ENCODE data around the gene OR7E24. TPM values are rescaled to one million over a fixed set of nuclear protein-coding genes. Genes with fewer than 3 reads are reported as not detected.
"Not testable (repeated sequence)": the region's sequence is repeated elsewhere in the genome, so short reads cannot be mapped to it uniquely, and the experiment has no call there.

Gene OR7E24
- total RNA-seq = not detected

DNA sequence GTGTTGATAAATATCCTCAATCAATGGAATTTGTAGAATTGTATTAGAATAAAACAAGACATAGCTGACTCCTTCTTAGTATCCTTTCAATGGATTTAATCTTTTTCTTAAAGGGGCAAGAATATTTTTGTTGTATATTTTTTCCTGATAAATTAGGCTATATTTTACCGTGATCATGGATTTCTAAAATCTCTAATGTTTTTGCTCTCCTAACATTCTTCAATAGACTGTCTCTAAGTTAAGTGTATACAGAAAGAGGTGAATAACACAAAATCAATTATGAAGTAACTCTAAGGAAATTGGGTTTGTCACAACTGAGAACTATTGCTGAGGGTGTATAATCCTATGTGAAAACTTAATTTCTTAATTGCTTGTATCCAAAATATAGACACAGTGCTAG lies at the start of gene OR7E24:
Gene OR7E24 (plus strand): TSS at position 301 of the 400 bp plus-strand sequence. CDS start 114 bp downstream, outside the sequence.
- intact Hi-C loops (cut with micrococcal nuclease) = no loop called here
- POLR2A ChIA-PET = no interaction called here
- H3K9me3 Mint-ChIP-seq = no peaks in the 10 kb centered on the region
- no peaks in the 10 kb centered on the region for H3K4me1 Mint-ChIP-seq (ENCODE audit: low read depth)
- TF ChIP-seq, protein P1, sequence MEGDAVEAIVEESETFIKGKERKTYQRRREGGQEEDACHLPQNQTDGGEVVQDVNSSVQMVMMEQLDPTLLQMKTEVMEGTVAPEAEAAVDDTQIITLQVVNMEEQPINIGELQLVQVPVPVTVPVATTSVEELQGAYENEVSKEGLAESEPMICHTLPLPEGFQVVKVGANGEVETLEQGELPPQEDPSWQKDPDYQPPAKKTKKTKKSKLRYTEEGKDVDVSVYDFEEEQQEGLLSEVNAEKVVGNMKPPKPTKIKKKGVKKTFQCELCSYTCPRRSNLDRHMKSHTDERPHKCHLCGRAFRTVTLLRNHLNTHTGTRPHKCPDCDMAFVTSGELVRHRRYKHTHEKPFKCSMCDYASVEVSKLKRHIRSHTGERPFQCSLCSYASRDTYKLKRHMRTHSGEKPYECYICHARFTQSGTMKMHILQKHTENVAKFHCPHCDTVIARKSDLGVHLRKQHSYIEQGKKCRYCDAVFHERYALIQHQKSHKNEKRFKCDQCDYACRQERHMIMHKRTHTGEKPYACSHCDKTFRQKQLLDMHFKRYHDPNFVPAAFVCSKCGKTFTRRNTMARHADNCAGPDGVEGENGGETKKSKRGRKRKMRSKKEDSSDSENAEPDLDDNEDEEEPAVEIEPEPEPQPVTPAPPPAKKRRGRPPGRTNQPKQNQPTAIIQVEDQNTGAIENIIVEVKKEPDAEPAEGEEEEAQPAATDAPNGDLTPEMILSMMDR (IDR thresholded peaks at IDR 0.05) = no peak
- H3K36me3 Mint-ChIP-seq (ENCODE audit: low read depth) = no peaks in the 10 kb centered on the region
- CTCF ChIA-PET = no interaction called here
- DNase-seq = no peak
- H3K27ac Mint-ChIP-seq = no peak within 1 kb of the TSS
- H3K4me3 Mint-ChIP-seq = no peak within 1 kb of the TSS
- H3K27me3 Mint-ChIP-seq = peaks cover 6% of the 10 kb centered on the region
- no peak for ATAC-seq

DNA sequence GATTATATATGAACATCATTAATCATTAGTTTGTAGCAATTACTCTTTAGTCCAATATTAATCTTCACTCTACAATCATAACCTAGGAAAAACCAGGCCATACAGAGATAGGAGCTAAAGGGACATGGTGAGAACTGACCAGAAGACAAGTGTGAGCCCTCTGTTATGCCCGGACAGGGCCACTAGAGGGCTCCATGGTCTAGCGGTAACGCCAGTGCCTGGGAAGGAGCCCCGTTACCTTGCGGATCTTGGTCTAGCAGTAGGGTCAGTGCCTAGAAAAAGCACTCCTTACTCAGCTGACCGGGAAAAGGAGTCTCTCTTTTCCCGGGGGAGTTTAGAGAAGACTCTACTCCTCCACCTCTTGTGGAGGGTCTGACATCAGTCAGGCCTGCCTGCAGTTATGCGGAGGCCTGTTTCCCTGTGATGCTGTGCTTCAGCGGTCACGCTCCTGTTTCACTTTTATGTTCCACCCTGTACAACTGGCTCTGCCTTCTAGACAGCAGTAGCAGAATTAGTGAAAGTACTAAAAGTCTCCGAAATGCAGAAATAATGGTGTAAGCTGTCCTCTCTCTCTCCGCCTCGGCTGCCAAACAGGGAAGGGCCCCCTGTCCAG lies 45.1 kb upstream of the OR7E24 start:
- intact Hi-C loops (cut with micrococcal nuclease) = loop anchor here (10.0 kb wide), 1 partner anchor 229 kb away; the partner anchor contains the start of gene ZNF266
- CTCF ChIA-PET = interaction anchor here (0.5 to 3.2 kb wide), 23 partner anchors 9 to 514 kb away, joined by 3 to 9 read pairs (median 4); partner anchors contain the start of gene ZNF266
- H3K27me3 Mint-ChIP-seq = peaks cover 7% of the 10 kb centered on the region
- no peaks in the 10 kb centered on the region for H3K4me1 Mint-ChIP-seq (ENCODE audit: low read depth)
- ATAC-seq (peak; percentile 82), DNase-seq (peak; percentile 77)
- H3K9me3 Mint-ChIP-seq = no peaks in the 10 kb centered on the region
- H3K4me3 Mint-ChIP-seq = peak overlapping the region; percentile 26
- TF ChIP-seq, protein P1 (IDR thresholded peaks at IDR 0.05) = peak; percentile 96
- POLR2A ChIA-PET = interaction anchor here (0.7 kb wide), 1 partner anchor 65 kb away, joined by 3 read pairs; no protein-coding TSS in a partner anchor
- H3K36me3 Mint-ChIP-seq (ENCODE audit: low read depth) = no peaks in the 10 kb centered on the region
- H3K27ac Mint-ChIP-seq = no peak overlapping the region

- no peak within 1 kb of the TSS for H3K27ac Mint-ChIP-seq
- no peaks in the 10 kb centered on the region for H3K9me3 Mint-ChIP-seq
- intact Hi-C loops (cut with micrococcal nuclease) = no loop called here
- POLR2A ChIA-PET = no interaction called here
- CTCF ChIA-PET = no interaction called here
- no peaks in the 10 kb centered on the region for H3K36me3 Mint-ChIP-seq (ENCODE audit: low read depth)
- no peak within 1 kb of the TSS for H3K4me3 Mint-ChIP-seq
- H3K4me1 Mint-ChIP-seq (ENCODE audit: low read depth) = no peaks in the 10 kb centered on the region
- TF ChIP-seq, protein P1 (IDR thresholded peaks at IDR 0.05) = no peak
- DNase-seq (no peak), ATAC-seq (no peak)
- H3K27me3 Mint-ChIP-seq = peaks cover 6% of the 10 kb centered on the region
Observed at GRCh38 chr19:9219489-9219888, 31.2 kb upstream of the OR7E24 start, which contains the start of gene OR7D4. TSS of gene OR7D4 (minus strand) at chr19:9219589. CDS start at chr19:9214837, 4,752 bp downstream.

- no peak for DNase-seq
- no peak for ATAC-seq
- no peaks in the 10 kb centered on the region for H3K36me3 Mint-ChIP-seq (ENCODE audit: low read depth)
- no peak overlapping the region for H3K4me3 Mint-ChIP-seq
- ChIA-PET POLR2A (no interaction called here), CTCF (no interaction called here)
- H3K9me3 Mint-ChIP-seq = no peaks in the 10 kb centered on the region
- TF ChIP-seq, protein P1 (IDR thresholded peaks at IDR 0.05) = no peak
- no peak overlapping the region for H3K27ac Mint-ChIP-seq
- intact Hi-C loops (cut with micrococcal nuclease) = no loop called here
- no peaks in the 10 kb centered on the region for H3K4me1 Mint-ChIP-seq (ENCODE audit: low read depth)
- peaks cover 6% of the 10 kb centered on the region for H3K27me3 Mint-ChIP-seq
Observed at GRCh38 chr19:9251236-9251635, 506 bp downstream of the OR7E24 start.

DNA sequence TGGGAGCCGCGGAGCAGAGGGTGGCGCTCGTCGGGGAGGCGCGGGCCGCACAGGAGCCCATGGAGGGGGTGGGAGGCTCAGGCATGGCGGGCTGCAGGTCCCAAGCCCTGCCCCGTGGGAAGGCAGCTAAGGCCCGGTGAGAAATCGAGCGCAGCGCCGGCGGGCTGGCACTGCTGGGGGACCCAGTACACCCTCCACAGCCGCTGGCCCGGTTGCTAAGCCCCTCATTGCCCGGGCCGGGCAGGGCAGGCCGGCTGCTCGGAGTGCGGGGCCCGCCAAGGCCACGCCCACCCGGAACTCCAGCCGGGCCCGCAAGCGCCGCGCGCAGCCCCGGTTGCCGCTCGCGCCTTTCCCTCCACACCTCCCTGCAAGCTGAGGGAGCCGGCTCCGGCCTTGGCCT lies 32.8 kb downstream of the OR7E24 start:
- Mint-ChIP-seq H3K27ac (peak overlapping the region; percentile 42), H3K36me3 (ENCODE audit: low read depth) (peaks cover 14% of the 10 kb centered on the region), H3K9me3 (peaks cover 24% of the 10 kb centered on the region), H3K4me3 (peak overlapping the region; percentile 56)
- POLR2A ChIA-PET = interaction anchor here (0.7 kb wide), 1 partner anchor 53 kb away, joined by 6 read pairs; no protein-coding TSS in a partner anchor
- CTCF ChIA-PET; H3K4me1 Mint-ChIP-seq (ENCODE audit: low read depth); H3K27me3 Mint-ChIP-seq; intact Hi-C loops (cut with micrococcal nuclease); ATAC-seq: not testable (repeated sequence)
- DNase-seq = peak; percentile 24
